GM06990 (cell line): Measurements from ENCODE around the gene PAPSS1.

Experiments
- DNase-seq: peaks from one replicate; pipeline ENCODE4 v3.0.0-alpha.2; 2011; ENCODE audit not compliant: insufficient read length; ENCODE audit errors: extremely low read depth
- H3K27me3 ChIP-seq: replicated peaks from 2 replicates; pipeline ENCODE4 v1.6.0; 2011; ENCODE audit warnings: low read length; ENCODE audit not compliant: control insufficient read depth, insufficient read depth
- H3K36me3 ChIP-seq: 2 replicates; pipeline ENCODE4 v1.5.1; 2011; ENCODE audit warnings: low read length; ENCODE audit not compliant: control insufficient read depth, insufficient read depth
- H3K4me3 ChIP-seq: replicated peaks from 2 replicates; pipeline ENCODE4 v1.5.1; 2011; ENCODE audit warnings: low read depth, mild to moderate bottlenecking, control low read depth, low read length
- CTCF ChIP-seq: IDR thresholded peaks from 2 replicates; pipeline ENCODE4 v1.5.1; 2011; ENCODE audit warnings: low read length, control low read depth, mild to moderate bottlenecking, inconsistent platforms; ENCODE audit not compliant: insufficient read depth, poor library complexity, severe bottlenecking

Gene PAPSS1

DNA sequence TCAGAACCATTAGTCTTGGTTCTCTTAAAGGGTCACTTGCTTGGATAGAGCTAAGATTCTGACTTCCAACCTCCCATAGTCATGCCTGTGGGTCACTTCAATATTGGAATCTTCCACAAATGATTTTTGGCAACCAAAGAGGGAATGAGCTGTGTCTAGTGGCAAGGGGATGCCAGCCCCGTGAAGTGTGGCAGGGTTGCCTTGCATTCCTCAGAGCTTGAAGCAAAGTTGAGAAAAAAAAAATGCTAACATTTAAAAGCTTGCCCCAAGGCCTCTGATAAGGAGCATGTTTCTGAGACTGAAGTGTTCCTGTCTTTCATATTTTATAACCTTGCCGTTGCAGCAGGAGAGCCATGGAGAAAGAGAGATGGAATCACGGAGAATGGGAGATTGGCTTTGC is 120.2 kb downstream of the PAPSS1 start:
- no peaks in the 10 kb centered on the region for H3K36me3 ChIP-seq
- H3K27me3 ChIP-seq = no peaks in the 10 kb centered on the region
- no peak for TF ChIP-seq CTCF
- DNase-seq = no peak
- H3K4me3 ChIP-seq = no peak overlapping the region

DNA sequence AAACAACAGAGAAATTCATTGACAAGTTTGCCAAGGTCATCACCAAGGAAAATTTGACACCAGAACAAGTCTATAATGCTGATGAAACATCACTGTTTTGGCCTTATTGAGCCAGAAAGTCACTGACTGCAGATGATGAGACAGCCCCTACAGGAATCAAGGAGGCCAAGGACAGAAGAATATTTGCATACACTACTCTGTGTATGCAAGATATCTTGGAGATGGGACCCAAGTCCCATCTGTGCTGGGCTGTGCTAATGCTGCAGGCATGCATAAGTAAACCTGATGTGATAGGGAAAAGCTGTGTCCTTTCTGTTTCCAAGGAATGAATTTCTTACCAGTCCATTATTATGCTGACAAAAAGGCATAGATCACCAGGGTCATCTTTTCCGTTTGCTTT is 126.8 kb downstream of the PAPSS1 start:
- Histone ChIP-seq H3K36me3 (no peaks in the 10 kb centered on the region), H3K27me3 (no peaks in the 10 kb centered on the region), H3K4me3 (no peak overlapping the region)
- no peak for TF ChIP-seq CTCF
- DNase-seq = no peak

GRCh38 chr4:107592519-107592918 is 127.5 kb downstream of the PAPSS1 start:
- H3K27me3 ChIP-seq = no peaks in the 10 kb centered on the region
- TF ChIP-seq CTCF = no peak
- H3K4me3 ChIP-seq = no peak overlapping the region
- no peaks in the 10 kb centered on the region for H3K36me3 ChIP-seq
- DNase-seq = no peak

DNA sequence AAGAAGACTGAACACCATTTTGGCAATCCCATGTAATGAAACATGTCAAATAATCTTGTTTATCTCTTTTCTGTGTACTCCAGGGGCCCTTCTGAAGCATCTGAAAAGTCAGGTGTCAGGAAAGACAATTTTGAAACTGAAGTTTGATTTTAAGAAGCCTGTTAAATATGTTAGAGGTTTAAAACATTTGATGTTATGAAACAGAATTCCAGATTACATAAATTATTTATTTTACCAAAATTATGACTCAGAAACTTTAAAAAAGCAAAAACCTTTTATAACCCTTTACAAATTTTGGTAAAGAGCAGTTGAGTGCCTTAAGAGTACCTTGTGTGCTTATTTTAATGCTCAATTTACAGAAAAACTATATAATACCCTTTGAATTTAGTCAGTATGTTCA is 130.8 kb downstream of the PAPSS1 start:
- Histone ChIP-seq H3K27me3 (no peaks in the 10 kb centered on the region), H3K36me3 (no peaks in the 10 kb centered on the region), H3K4me3 (no peak overlapping the region)
- no peak for DNase-seq
- no peak for TF ChIP-seq CTCF

DNA sequence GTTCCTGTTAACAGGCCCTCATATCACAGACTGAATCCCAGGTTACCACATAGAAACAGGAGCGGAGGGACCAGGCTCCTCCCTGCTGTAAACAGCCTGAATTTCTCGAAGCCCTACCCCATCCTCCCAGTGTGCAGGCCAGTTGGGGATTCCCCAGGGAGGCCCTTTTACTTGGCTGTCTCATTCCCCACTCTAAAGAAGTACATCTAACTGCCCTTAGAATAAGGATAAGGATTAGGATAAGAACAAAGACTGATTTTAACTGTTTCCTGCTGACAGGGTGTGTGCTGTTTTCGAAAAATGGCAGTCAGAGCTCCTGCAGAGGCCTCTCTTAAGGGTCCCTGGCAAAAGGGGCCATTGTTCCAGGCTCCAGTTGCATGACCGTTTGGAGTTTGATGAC is 133.7 kb downstream of the PAPSS1 start:
- no peak for TF ChIP-seq CTCF
- DNase-seq = no peak
- Histone ChIP-seq H3K27me3 (no peaks in the 10 kb centered on the region), H3K4me3 (no peak overlapping the region), H3K36me3 (no peaks in the 10 kb centered on the region)

GRCh38 chr4:107579099-107579498 is 140.9 kb downstream of the PAPSS1 start:
- H3K36me3 ChIP-seq = no peaks in the 10 kb centered on the region
- H3K4me3 ChIP-seq = no peak overlapping the region
- H3K27me3 ChIP-seq = no peaks in the 10 kb centered on the region
- DNase-seq = no peak
- TF ChIP-seq CTCF = no peak
